ENCODE data around the gene RBMXL2.

RBMXL2 gene

DNA sequence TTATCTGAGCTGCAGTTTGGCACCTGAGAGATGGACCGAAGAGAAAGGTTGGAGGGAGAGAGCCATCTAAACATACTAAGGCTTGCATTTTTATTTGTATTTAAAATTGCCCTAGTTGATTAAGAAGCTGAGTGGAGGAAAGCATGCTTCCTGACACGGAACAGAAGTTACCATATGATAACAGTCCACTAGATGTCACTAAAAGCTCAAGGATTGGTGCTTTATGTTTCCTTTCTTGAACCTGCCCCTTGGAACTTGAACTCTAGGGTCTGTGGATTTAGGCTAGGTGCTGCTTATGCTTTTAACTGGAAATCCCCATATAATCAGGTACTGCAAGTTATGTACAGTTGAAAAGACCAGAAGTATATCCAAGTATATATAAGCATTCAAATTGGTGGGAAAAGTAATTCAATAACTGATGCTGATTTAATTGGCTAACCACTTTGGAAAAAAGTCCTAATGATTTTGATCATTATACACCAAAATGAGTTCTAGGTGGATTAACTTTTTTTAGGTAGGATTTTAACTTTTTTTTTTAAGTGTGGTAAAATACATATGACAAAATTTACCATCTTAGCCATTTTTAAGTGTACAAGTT, 9.5 kb downstream of the RBMXL2 start:
- TF ChIP-seq GATA3 (IDR thresholded peaks at IDR 0.05; ENCODE audit: low read depth, low read length) (no peak), GATA2 (IDR thresholded peaks at IDR 0.05; ENCODE audit: low read depth, low read length) (no peak)

DNA sequence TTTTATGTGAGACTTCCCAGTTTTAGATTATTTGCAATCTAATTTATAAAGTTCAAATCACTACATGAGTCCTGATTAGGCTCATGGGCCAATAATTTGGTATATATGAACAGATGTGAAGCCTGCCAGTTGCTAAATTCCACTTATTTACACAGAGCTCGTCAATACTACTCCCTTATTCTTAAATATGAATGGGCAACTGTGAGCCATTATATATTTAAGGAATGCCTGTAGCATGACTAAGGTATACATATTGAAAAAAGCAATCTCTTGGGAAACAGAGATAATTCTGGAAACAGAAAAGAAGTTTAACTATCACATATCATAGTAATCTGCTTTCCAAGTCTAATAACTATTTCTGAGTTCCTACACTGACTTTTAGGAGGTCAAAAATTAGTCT, 27.0 kb downstream of the RBMXL2 start:
- TF ChIP-seq GATA3 (IDR thresholded peaks at IDR 0.05; ENCODE audit: low read depth, low read length) (no peak), GATA2 (IDR thresholded peaks at IDR 0.05; ENCODE audit: low read depth, low read length) (no peak)

DNA sequence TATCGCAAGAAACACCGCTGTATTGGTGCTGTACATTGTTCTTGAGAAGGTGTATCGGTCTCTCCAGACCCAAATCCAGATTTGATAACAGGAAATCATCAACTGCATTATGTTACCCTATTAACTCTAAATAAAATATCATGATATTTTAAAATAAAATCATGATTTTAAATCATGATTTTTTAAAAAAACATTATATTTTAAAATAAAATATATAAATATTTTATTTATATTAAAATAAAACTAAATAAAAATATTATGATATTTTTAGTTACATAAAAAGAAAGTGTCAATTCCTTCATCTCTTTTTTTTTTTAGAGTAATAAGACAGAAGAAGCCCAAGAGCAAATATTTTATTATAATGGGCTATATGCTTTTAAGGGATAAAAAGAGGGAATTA, 27.6 kb downstream of the RBMXL2 start:
- TF ChIP-seq GATA2 (IDR thresholded peaks at IDR 0.05; ENCODE audit: low read depth, low read length), result no peak
- TF ChIP-seq GATA3 (IDR thresholded peaks at IDR 0.05; ENCODE audit: low read depth, low read length), result no peak

DNA sequence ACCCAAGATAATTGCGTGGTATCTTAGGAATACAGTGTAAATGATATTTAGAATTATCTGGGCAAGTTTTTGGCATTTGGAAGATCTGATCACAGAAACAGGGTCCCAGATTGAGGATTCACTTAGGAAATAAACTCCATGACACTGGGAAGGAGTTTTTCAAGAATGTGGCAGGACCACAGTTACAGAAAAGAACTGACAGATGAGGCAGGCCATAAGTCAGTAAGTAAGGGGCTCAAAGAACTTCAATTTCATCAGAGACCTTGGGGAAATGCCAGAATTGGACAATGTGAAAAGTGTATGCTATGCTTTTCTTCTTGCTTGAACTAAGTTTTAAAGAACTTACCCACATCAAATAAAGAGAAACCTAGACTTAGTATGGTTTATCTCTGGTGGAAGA, 49.3 kb downstream of the RBMXL2 start:
- TF ChIP-seq GATA3 (IDR thresholded peaks at IDR 0.05; ENCODE audit: low read depth, low read length) (no peak), GATA2 (IDR thresholded peaks at IDR 0.05; ENCODE audit: low read depth, low read length) (no peak)

All from SH-SY5Y (cell line).